ENCODE data around the gene DOLK. TPM values are rescaled to one million over a fixed set of nuclear protein-coding genes. Genes with fewer than 3 reads are reported as not detected.

Gene DOLK
- 10 to 100 TPM; 14.9 to 19.4 TPM for total RNA-seq
- 10 to 100 TPM in 3 of 6 donors, 1 to 10 TPM in 3; 7.4 to 11.9 (median 10.6) TPM for polyA plus RNA-seq (ENCODE audit: insufficient read length in 6 of 6)
- long read RNA-seq, donor 1, transcript DOLK-201 (1 exons, 2,090 nt) = major isoform, 28 of 28 reads
- long read RNA-seq, donor 1, partial matches to known transcripts = 0 of 28 reads
- long read RNA-seq, donor 1, other reads (novel, unspliced or antisense) = 0 of 28 reads
- long read RNA-seq, donor 2, transcript DOLK-201 (1 exons, 2,090 nt) = major isoform, 19 of 19 reads
- long read RNA-seq, donor 2, partial matches to known transcripts = 0 of 19 reads
- long read RNA-seq, donor 2, other reads (novel, unspliced or antisense) = 0 of 19 reads
- long read RNA-seq, donor 3, transcript DOLK-201 (1 exons, 2,090 nt) = major isoform, 13 of 13 reads
- long read RNA-seq, donor 3, partial matches to known transcripts = 0 of 13 reads
- long read RNA-seq, donor 3, other reads (novel, unspliced or antisense) = 0 of 13 reads
- long read RNA-seq, donor 4, transcript DOLK-201 (1 exons, 2,090 nt) = major isoform, 29 of 29 reads
- long read RNA-seq, donor 4, partial matches to known transcripts = 0 of 29 reads
- long read RNA-seq, donor 4, other reads (novel, unspliced or antisense) = 0 of 29 reads
- long read RNA-seq, donor 5, transcript DOLK-201 (1 exons, 2,090 nt) = major isoform, 11 of 11 reads
- long read RNA-seq, donor 5, partial matches to known transcripts = 0 of 11 reads
- long read RNA-seq, donor 5, other reads (novel, unspliced or antisense) = 0 of 11 reads
- long read RNA-seq, donor 6, transcript DOLK-201 (1 exons, 2,090 nt) = major isoform, 18 of 18 reads
- long read RNA-seq, donor 6, partial matches to known transcripts = 0 of 18 reads
- long read RNA-seq, donor 6, other reads (novel, unspliced or antisense) = 0 of 18 reads
- long read RNA-seq, donor 7, transcript DOLK-201 (1 exons, 2,090 nt) = major isoform, 9 of 9 reads
- long read RNA-seq, donor 7, partial matches to known transcripts = 0 of 9 reads
- long read RNA-seq, donor 7, other reads (novel, unspliced or antisense) = 0 of 9 reads
- long read RNA-seq, donor 8, transcript DOLK-201 (1 exons, 2,090 nt) = major isoform, 17 of 17 reads
- long read RNA-seq, donor 8, partial matches to known transcripts = 0 of 17 reads
- long read RNA-seq, donor 8, other reads (novel, unspliced or antisense) = 0 of 17 reads
- long read RNA-seq, donor 9, partial matches to known transcripts = 0 of 1 reads
- long read RNA-seq, donor 9, other reads (novel, unspliced or antisense) = 0 of 1 reads
- long read RNA-seq, donor 10, transcript DOLK-201 (1 exons, 2,090 nt) = major isoform, 28 of 28 reads
- long read RNA-seq, donor 10, partial matches to known transcripts = 0 of 28 reads
- long read RNA-seq, donor 10, other reads (novel, unspliced or antisense) = 0 of 28 reads
- long read RNA-seq, donor 11, transcript DOLK-201 (1 exons, 2,090 nt) = major isoform, 19 of 19 reads
- long read RNA-seq, donor 11, partial matches to known transcripts = 0 of 19 reads
- long read RNA-seq, donor 11, other reads (novel, unspliced or antisense) = 0 of 19 reads
- long read RNA-seq, donor 12, transcript DOLK-201 (1 exons, 2,090 nt) = major isoform, 10 of 10 reads
- long read RNA-seq, donor 12, partial matches to known transcripts = 0 of 10 reads
- long read RNA-seq, donor 12, other reads (novel, unspliced or antisense) = 0 of 10 reads

DNA sequence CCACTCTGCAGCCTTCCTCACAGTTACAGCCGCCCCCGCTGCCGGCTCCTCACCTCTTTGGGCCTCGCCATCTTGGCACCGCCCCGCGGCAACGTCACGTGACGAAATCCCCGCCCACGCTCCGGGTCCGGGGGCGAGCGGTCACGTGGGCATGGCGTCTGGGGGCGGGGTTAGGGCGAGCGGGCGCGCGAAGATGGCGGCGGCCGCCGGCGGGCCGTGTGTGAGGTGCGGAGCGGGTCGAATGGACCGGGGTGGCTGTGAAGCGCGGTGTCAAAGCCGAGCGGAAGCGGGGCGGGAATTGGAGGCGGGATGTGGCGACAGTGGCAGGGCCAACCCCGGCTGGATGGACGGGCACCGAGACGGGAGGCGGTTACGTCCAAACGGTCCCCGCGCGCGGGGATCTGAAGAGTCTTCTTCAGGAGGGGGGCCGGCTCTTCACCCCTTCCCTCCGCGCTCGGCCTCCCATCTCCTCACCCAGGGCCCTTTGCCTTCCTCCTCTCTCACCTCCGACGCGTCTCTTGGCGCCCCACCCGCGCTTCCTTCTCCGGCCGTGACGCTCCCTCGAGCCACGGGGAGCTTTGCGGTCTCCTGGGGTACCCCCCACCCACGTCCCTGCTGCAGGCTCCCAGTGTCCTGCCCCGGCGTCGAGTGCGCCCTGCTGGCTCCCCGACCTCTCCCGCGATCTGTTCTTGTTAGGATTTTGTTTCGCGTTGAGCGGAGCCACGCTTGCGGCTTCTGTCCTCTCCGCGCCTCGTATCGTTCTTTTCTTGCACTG lies at the start of gene DOLK, which contains the start of gene NUP188:
Gene DOLK, minus strand, starts transcription at position 77 of the 775 bp plus-strand sequence. CDS start 300 bp downstream, outside the sequence.
Gene NUP188, plus strand, starts transcription at position 173 of the 775 bp plus-strand sequence. Its CDS starts 21 bp downstream, at position 194.
- TF ChIP-seq, protein P1, sequence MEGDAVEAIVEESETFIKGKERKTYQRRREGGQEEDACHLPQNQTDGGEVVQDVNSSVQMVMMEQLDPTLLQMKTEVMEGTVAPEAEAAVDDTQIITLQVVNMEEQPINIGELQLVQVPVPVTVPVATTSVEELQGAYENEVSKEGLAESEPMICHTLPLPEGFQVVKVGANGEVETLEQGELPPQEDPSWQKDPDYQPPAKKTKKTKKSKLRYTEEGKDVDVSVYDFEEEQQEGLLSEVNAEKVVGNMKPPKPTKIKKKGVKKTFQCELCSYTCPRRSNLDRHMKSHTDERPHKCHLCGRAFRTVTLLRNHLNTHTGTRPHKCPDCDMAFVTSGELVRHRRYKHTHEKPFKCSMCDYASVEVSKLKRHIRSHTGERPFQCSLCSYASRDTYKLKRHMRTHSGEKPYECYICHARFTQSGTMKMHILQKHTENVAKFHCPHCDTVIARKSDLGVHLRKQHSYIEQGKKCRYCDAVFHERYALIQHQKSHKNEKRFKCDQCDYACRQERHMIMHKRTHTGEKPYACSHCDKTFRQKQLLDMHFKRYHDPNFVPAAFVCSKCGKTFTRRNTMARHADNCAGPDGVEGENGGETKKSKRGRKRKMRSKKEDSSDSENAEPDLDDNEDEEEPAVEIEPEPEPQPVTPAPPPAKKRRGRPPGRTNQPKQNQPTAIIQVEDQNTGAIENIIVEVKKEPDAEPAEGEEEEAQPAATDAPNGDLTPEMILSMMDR (IDR thresholded peaks at IDR 0.05) = no peak
- DNase-seq (peak; percentile 93 to 100 (median 96)), ATAC-seq (peak; percentile 92)
- peak within 1 kb of the TSS; percentile 94 to 95 for H3K4me3 ChIP-seq
- no peaks in the 10 kb centered on the region for H3K9me3 ChIP-seq
- peaks cover 21 to 45% of the 10 kb centered on the region in 2 donors for H3K4me1 ChIP-seq
- H3K27ac ChIP-seq = peak within 1 kb of the TSS; percentile 85 to 93
- H3K36me3 ChIP-seq = peaks cover 0 to 28% of the 10 kb centered on the region in 2 donors
- no peaks in the 10 kb centered on the region for H3K27me3 ChIP-seq
- intact Hi-C loops (cut with DNase I) = no loop called here

DNA sequence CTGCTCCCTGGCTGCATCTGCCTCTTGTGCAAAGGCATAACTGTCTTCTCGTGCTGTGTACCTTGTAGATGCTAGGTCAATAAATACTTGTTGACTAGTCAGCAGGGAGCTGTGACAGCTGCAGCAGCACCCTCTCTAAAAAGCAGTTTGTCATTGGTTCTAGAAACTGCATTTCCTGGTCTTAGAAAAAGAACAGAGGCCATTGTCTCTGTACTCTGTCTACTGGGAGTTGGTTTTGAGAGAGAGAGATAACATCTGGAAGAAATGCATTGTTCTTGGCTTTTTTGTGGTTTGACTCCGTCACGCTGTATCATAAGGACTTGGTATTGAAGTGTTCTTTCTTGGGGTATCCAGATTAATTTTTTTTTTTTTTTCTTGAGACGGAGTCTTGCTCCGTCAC lies 48.4 kb upstream of the DOLK start:
- intact Hi-C loops (cut with DNase I) = no loop called here
- Histone ChIP-seq H3K27me3 (no peaks in the 10 kb centered on the region), H3K36me3 (peaks cover 0 to 100% of the 10 kb centered on the region in 2 donors), H3K4me3 (no peak overlapping the region), H3K4me1 (no peaks in the 10 kb centered on the region), H3K9me3 (no peaks in the 10 kb centered on the region), H3K27ac (no peak overlapping the region)
- DNase-seq = no peak
- ATAC-seq = no peak
- TF ChIP-seq, protein P1 (IDR thresholded peaks at IDR 0.05) = no peak

DNA sequence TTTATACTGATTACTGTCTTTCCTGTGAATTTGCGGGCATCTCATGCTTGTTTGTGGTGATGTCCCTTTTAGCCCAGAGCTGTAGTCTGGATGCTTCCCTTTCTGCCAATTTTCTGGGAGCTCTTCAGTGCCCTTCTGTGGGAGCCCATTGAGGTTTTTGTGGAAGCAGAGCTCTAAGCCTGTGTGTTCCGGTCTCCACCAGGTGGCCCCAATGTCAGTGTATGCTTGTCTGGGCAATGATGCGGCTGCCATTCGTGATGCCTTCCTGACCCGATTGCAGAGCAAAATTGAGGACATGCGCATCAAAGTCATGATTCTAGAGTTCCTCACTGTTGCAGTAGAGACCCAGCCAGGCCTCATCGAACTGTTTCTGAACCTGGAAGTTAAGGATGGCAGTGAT lies 45.6 kb upstream of the DOLK start:
- Histone ChIP-seq H3K4me3 (no peak overlapping the region), H3K9me3 (no peaks in the 10 kb centered on the region), H3K36me3 (peaks cover 0 to 100% of the 10 kb centered on the region in 2 donors), H3K27me3 (no peaks in the 10 kb centered on the region), H3K4me1 (no peaks in the 10 kb centered on the region), H3K27ac (no peak overlapping the region)
- ATAC-seq = no peak
- no peak for DNase-seq
- TF ChIP-seq, protein P1 (IDR thresholded peaks at IDR 0.05) = no peak
- intact Hi-C loops (cut with DNase I) = no loop called here

DNA sequence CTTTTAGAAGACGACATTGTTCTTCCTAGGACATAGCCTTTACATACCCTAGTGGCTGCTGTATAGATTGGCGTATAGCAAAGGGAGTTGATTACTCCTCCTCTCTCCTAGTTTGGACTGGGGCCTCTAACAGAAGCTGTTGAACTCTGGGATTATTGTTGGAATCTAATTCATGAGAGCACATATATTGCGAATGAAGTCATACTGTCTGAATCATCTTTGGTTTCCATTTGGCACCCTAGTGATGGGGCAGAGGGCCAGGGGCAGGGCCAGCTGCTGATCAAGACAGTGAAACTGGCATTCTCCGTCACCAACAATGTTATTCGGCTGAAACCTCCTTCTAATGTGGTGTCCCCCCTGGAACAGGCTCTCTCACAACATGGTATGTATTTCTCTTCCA lies 40.4 kb upstream of the DOLK start:
- TF ChIP-seq, protein P1 (IDR thresholded peaks at IDR 0.05) = no peak
- no peak overlapping the region for H3K4me3 ChIP-seq
- H3K4me1 ChIP-seq = no peaks in the 10 kb centered on the region
- intact Hi-C loops (cut with DNase I) = no loop called here
- H3K27me3 ChIP-seq = no peaks in the 10 kb centered on the region
- H3K9me3 ChIP-seq = no peaks in the 10 kb centered on the region
- H3K36me3 ChIP-seq = peaks cover 3 to 99% of the 10 kb centered on the region in 2 donors
- ATAC-seq (no peak), DNase-seq (no peak)
- H3K27ac ChIP-seq = no peak overlapping the region
